ENCODE results near the gene ENO2.
"Not testable (repeated sequence)": the region's sequence is repeated elsewhere in the genome, so short reads cannot be mapped to it uniquely, and the experiment has no call there.

The ENO2 gene

GRCh38 chr12:6886206-6886999 is 28.0 kb upstream of the ENO2 start:
- not testable (repeated sequence) for ATAC-seq, DNase-seq

- no peak for ATAC-seq
- DNase-seq: no peak
Observed at GRCh38 chr12:6887460-6887859, 26.9 kb upstream of the ENO2 start.

- no peak for DNase-seq
Observed at GRCh38 chr12:6888360-6888759, 26.0 kb upstream of the ENO2 start.

GRCh38 chr12:6888794-6889193 is 25.6 kb upstream of the ENO2 start:
- ATAC-seq: not testable (repeated sequence)

More at GRCh38 chr12:6888360-6888759, 26.0 kb upstream of the ENO2 start:
- ATAC-seq: no peak

GRCh38 chr12:6889775-6890573 is 24.4 kb upstream of the ENO2 start:
- ATAC-seq, DNase-seq: not testable (repeated sequence)

More at GRCh38 chr12:6888794-6889193, 25.6 kb upstream of the ENO2 start:
- not testable (repeated sequence) for DNase-seq

GRCh38 chr12:6890789-6891645 is 23.4 kb upstream of the ENO2 start:
- peak; percentile 100 for DNase-seq

GRCh38 chr12:6891646-6892001 is 22.8 kb upstream of the ENO2 start:
- peak; percentile 34 for DNase-seq
- peak; percentile 8 for ATAC-seq

More at GRCh38 chr12:6890789-6891645, 23.4 kb upstream of the ENO2 start:
- peak; percentile 97 for ATAC-seq

GRCh38 chr12:6892683-6893082 is 21.7 kb upstream of the ENO2 start:
- not testable (repeated sequence) for ATAC-seq, DNase-seq

DNA sequence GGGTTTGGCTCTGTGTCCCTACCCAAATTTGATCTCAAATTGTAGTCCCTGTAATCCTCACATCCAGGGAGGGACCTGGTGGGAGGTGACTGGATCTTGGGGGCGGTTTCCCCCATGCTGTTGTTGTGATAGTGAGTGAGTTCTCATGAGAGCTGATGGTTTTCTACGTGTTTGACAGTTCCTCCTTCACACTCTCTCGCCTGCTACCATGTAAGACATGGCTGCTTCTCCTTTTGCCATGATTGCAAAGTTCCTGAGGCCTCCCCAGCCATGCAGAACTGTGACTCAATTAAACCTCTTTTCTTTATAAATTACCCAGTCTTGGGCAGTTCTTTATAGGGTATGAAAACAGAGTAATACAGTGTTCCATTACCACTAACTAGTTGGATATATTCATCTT is 20.1 kb upstream of the ENO2 start:
- ATAC-seq: no peak

DNA sequence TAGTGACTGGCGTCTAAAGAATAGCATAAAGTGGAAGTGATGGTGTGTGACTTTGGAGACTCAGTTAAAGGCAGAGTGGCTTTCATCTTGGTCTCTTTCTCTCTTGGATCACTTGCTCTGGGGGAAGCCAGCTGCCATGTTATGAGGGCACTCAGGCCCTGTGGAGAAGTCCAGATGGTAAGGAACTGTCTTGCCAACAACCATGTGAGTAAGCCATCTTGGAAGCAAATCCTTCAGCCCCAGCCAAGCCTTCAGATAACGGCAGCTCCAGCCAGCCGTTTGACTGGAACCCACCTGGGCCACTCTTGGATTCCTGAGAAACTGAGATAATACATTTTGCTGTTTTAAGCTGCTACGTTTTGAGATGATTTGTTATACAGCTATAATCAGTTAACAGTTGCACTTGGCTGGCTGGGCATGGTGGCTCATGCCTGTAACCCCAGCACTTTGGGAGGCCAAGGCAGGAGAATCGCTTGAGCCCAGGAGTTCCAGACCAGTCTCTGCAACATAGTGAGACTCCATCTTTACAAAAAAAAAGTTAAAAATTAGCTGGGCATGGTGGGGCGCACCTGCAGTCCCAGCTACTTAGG is 17.4 kb upstream of the ENO2 start:
- DNase-seq: no peak
- no peak for ATAC-seq

More for the DNA sequence above, 20.1 kb upstream of the ENO2 start:
- DNase-seq: no peak

DNA sequence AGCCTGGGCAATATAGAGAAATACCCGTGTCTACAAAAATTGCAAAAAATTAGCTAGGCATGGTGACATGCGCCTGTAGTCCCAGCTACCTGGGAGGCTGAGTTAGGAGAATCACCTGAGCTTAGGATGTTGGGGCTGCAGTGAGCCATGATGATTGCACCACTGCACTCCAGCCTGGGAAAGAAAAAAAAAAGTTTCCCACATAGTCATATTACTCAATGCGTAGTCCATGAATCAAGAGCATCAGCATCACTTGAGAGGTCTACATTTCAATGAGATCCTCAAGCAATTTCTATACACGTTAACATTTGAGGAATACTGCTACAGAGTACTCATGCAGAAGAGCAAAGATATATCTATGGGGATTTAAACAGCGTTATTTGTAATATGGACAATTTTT is 15.0 kb upstream of the ENO2 start:
- ATAC-seq (no peak), DNase-seq (no peak)

DNA sequence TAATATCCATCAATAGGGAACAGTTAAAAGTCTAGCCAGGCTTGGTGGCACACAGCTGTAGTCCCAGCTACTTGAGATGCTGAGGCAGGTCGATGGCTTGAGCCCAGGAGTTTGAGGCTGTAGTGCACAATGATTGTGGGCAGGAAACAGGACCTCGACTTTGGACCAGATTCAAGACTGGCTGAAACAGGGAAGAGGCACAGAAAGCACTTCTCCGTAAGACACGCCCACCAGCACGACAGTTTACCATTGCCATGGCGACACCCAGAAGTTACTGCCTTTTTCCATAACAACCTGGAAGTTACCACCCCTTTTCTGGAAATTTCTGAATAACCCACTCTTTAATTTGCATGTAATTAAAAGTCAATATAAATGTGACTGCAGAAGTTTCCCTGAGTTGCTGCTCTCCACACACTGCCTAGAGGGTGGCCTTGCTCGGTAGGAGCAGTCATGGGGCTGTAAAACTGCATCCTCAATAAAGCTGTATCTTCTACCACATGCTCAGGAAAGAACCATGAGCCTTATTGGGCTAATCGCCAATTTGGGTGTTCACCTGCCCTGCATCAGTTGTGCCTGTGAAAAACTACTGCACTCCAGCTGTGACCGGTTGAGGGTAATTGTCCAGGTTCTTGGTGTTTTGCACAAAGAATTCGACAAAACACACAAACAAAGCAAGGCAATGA is 14.4 kb upstream of the ENO2 start:
- ATAC-seq (no peak), DNase-seq (no peak)

- ATAC-seq (no peak), DNase-seq (no peak)
Observed at GRCh38 chr12:6902448-6902847, 11.9 kb upstream of the ENO2 start.

- DNase-seq (no peak), ATAC-seq (no peak)
Observed at GRCh38 chr12:6903722-6904121, 10.7 kb upstream of the ENO2 start.

- DNase-seq: peak; percentile 97
- ATAC-seq: peak; percentile 97
Observed at GRCh38 chr12:6904280-6905276, 9.8 kb upstream of the ENO2 start, which contains the start of gene LRRC23. LRRC23 (plus strand) TSS chr12:6904822; CDS start chr12:6905634, 812 bp downstream.

- DNase-seq (no peak), ATAC-seq (no peak)
Observed at GRCh38 chr12:6905414-6906040, 8.9 kb upstream of the ENO2 start.

GRCh38 chr12:6908141-6908540 is 6.2 kb upstream of the ENO2 start:
- not testable (repeated sequence) for DNase-seq, ATAC-seq

GRCh38 chr12:6909421-6910145 is 4.8 kb upstream of the ENO2 start:
- ATAC-seq (no peak), DNase-seq (no peak)
